ENCODE data around the gene CRLF2. TPM values are rescaled to one million over a fixed set of nuclear protein-coding genes. Genes with fewer than 3 reads are reported as not detected.

CRLF2 gene
- total RNA-seq, 1 donor from 2014 or later, result not detected

Other genes with a start within 250 kb of the CRLF2 start
- not detected in 2 replicates for gene CSF2RA, start 56.2 kb upstream of the CRLF2 start, total RNA-seq
- not detected in 2 replicates for gene IL3RA, start 124.1 kb upstream of the CRLF2 start, total RNA-seq
- gene SLC25A6, start 179.5 kb upstream of the CRLF2 start, total RNA-seq, result 81.4 and 189 TPM in 2 replicates
- 5.6 and 7.1 TPM in 2 replicates for gene ASMTL, start 240.3 kb upstream of the CRLF2 start, total RNA-seq